Measurements from ENCODE around the gene UBE2K.
"Not testable (repeated sequence)": the region's sequence is repeated elsewhere in the genome, so short reads cannot be mapped to it uniquely, and the experiment has no call there.

The UBE2K gene

GRCh38 chr4:39721273-39721672, 23.3 kb downstream of the UBE2K start:
- H3K4me3 ChIP-seq (ENCODE audit: low read depth, low read length); POLR2A ChIA-PET; H3K9me3 ChIP-seq (ENCODE audit: control insufficient read depth, insufficient read depth, low read depth, low read length); H3K4me1 ChIP-seq (ENCODE audit: control insufficient read depth, insufficient read depth, low read length); H3K27ac ChIP-seq (ENCODE audit: extremely low read depth, low read depth, low read length): not testable (repeated sequence)
- peaks cover 0 to 17% of the 10 kb centered on the region in 2 experiments; a peak in 2 of 3 replicates for H3K36me3 ChIP-seq (ENCODE audit: control insufficient read depth in 2 of 2, insufficient read depth in 1 of 2, low read length in 2 of 2)
- CTCF ChIA-PET: interaction anchor here (0.6 kb wide), 2 partner anchors 114 to 237 kb away, joined by 3 to 6 read pairs; no protein-coding TSS in a partner anchor

DNA sequence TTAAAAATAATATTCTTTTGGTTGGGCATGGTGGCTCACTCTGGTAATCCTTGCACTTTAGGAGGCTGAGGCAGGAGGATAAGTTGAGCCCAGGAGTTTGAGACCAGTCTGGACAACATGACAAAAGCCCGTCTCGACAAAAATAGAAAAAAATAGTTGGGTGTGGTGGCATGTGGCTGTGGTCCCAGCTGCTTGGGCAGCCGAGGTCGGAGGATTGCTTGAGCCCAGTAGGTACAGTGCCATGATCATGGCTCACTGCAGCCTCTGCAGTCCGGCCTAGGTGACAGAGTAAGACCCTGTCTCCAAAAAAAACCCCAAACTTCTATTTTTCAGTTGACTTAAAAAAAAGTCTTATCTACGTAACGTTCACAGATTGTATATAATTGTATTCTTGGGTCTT, 23.9 kb downstream of the UBE2K start:
- H3K9me3 ChIP-seq (ENCODE audit: control insufficient read depth, insufficient read depth, low read depth, low read length): no peaks in the 10 kb centered on the region
- ChIA-PET POLR2A (no interaction called here), CTCF (no interaction called here)
- H3K27ac ChIP-seq (ENCODE audit: extremely low read depth, low read depth, low read length): no peak overlapping the region
- no peaks in the 10 kb centered on the region for H3K4me1 ChIP-seq (ENCODE audit: control insufficient read depth, insufficient read depth, low read length)
- no peak overlapping the region for H3K4me3 ChIP-seq (ENCODE audit: low read depth, low read length)
- TF ChIP-seq ZNF302 (tag by site-specific recombination; IDR thresholded peaks at IDR 0.05; ENCODE audit: low read depth) (no peak), ZNF704 (tag by site-specific recombination; IDR thresholded peaks at IDR 0.05) (no peak)
- peaks cover 0 to 15% of the 10 kb centered on the region in 2 experiments; a peak in 2 of 3 replicates for H3K36me3 ChIP-seq (ENCODE audit: control insufficient read depth in 2 of 2, insufficient read depth in 1 of 2, low read length in 2 of 2)

- Histone ChIP-seq H3K36me3 (ENCODE audit: control insufficient read depth in 2 of 2, insufficient read depth in 1 of 2, low read length in 2 of 2) (no peaks in the 10 kb centered on the region; a peak in 1 of 3 replicates), H3K27ac (ENCODE audit: extremely low read depth, low read depth, low read length) (no peak overlapping the region), H3K4me3 (ENCODE audit: low read depth, low read length) (no peak overlapping the region), H3K9me3 (ENCODE audit: control insufficient read depth, insufficient read depth, low read depth, low read length) (no peaks in the 10 kb centered on the region), H3K4me1 (ENCODE audit: control insufficient read depth, insufficient read depth, low read length) (no peaks in the 10 kb centered on the region; the same call in 1 of the 2 replicates)
- ChIA-PET POLR2A (no interaction called here), CTCF (interaction anchor here (1.6 kb wide), 1 partner anchor 260 kb away, joined by 3 read pairs; no protein-coding TSS in a partner anchor)
- TF ChIP-seq GLIS1 (tag by site-specific recombination; IDR thresholded peaks at IDR 0.05) (no peak), ZBTB48 (tag by site-specific recombination; IDR thresholded peaks at IDR 0.05) (no peak), ZNF843 (tag by site-specific recombination; IDR thresholded peaks at IDR 0.05) (no peak), ZNF138 (tag by site-specific recombination; IDR thresholded peaks at IDR 0.05; ENCODE audit: borderline replicate concordance) (no peak), ZBTB44 (tag by site-specific recombination; IDR thresholded peaks at IDR 0.05) (no peak), ZNF555 (tag by site-specific recombination; conservative IDR thresholded peaks at IDR 0.05) (no peak), ZNF561 (tag by site-specific recombination; IDR thresholded peaks at IDR 0.05; ENCODE audit: borderline replicate concordance) (no peak)
Measured at GRCh38 chr4:39729557-39729956, 31.6 kb downstream of the UBE2K start.

- ChIA-PET POLR2A (no interaction called here), CTCF (interaction anchor here (1.6 kb wide), 1 partner anchor 261 kb away, joined by 3 read pairs; no protein-coding TSS in a partner anchor)
- no peaks in the 10 kb centered on the region for H3K9me3 ChIP-seq (ENCODE audit: control insufficient read depth, insufficient read depth, low read depth, low read length)
- TF ChIP-seq ZBTB7A (tag by site-specific recombination; IDR thresholded peaks at IDR 0.05; ENCODE audit: low read depth) (no peak), ZNF701 (tag by site-specific recombination; IDR thresholded peaks at IDR 0.05) (no peak)
- H3K4me1 ChIP-seq (ENCODE audit: control insufficient read depth, insufficient read depth, low read length): no peaks in the 10 kb centered on the region; the same call in 1 of the 2 replicates
- H3K27ac ChIP-seq (ENCODE audit: extremely low read depth, low read depth, low read length): no peak overlapping the region
- no peak overlapping the region for H3K4me3 ChIP-seq (ENCODE audit: low read depth, low read length)
- no peaks in the 10 kb centered on the region; a peak in 1 of 3 replicates for H3K36me3 ChIP-seq (ENCODE audit: control insufficient read depth in 2 of 2, insufficient read depth in 1 of 2, low read length in 2 of 2)
Measured at GRCh38 chr4:39730072-39730471, 32.1 kb downstream of the UBE2K start.

DNA sequence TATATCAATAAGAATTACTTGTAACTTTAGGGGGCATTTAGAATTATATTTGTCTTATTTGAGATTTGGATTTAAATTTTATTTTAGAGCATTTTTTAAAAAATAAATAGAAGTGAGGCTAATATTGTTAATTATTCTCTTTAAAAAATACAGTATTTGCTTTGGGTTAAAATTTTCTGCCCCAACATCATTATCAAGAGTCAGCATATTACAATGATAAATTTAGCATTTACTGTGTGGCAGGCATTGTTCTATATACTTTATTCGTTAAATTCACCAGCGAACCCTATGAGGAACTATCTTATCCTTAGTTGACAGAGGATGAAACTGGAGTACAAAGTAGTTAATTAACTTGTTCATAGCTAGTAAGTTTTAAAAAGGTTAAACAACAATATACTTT, 34.0 kb downstream of the UBE2K start:
- TF ChIP-seq ZNF76 (tag by site-specific recombination; IDR thresholded peaks at IDR 0.05; ENCODE audit: borderline replicate concordance, low read depth): no peak
- no peak for TF ChIP-seq ZNF791 (tag by site-specific recombination; IDR thresholded peaks at IDR 0.05)
- Histone ChIP-seq H3K27ac (ENCODE audit: extremely low read depth, low read depth, low read length) (no peak overlapping the region), H3K9me3 (ENCODE audit: control insufficient read depth, insufficient read depth, low read depth, low read length) (no peaks in the 10 kb centered on the region), H3K4me1 (ENCODE audit: control insufficient read depth, insufficient read depth, low read length) (no peaks in the 10 kb centered on the region; the same call in none of the 2 replicates), H3K36me3 (ENCODE audit: control insufficient read depth in 2 of 2, insufficient read depth in 1 of 2, low read length in 2 of 2) (no peaks in the 10 kb centered on the region; a peak in 1 of 3 replicates), H3K4me3 (ENCODE audit: low read depth, low read length) (no peak overlapping the region)
- CTCF ChIA-PET: interaction anchor here (0.6 to 0.7 kb wide), 3 partner anchors 13 to 113 kb away, joined by 3 read pairs; no protein-coding TSS in a partner anchor
- POLR2A ChIA-PET: interaction anchor here (0.6 kb wide), 1 partner anchor 9 kb away, joined by 5 read pairs; no protein-coding TSS in a partner anchor

All from HEK293 (cell line).